Upper lobe of left lung (tissue), 6 donors: Measurements from ENCODE around the gene DENND1A. TPM values are rescaled to one million over a fixed set of nuclear protein-coding genes. Genes with fewer than 3 reads are reported as not detected.
"Not testable (repeated sequence)": the region's sequence is repeated elsewhere in the genome, so short reads cannot be mapped to it uniquely, and the experiment has no call there.

Source experiments
- ATAC-seq, 2 donors: fragments of 200-7000 bp; cut with Tn5 transposase; one replicate each; pipeline ENCODE4 v1.9.1; 2022; ENCODE audit warnings: mild to moderate bottlenecking in 2 of 2, moderate library complexity in 2 of 2; ENCODE audit not compliant: low FRiP score in 2 of 2
- DNase-seq, 2 donors: peaks; one replicate each; pipeline ENCODE4 v3.0.0-alpha.2; 2019 to 2020
- H3K27ac ChIP-seq, 4 donors: fragments of 200-600 bp; sonication (generic); one replicate each; pipeline ENCODE4 v1.5.1; 2016 to 2019
- H3K27me3 ChIP-seq, 4 donors: fragments of 200-600 bp; sonication (generic); one replicate each; pipeline ENCODE4 v1.5.1; 2017 to 2019
- H3K36me3 ChIP-seq, 4 donors: fragments of 200-600 bp; sonication (generic); one replicate each; pipeline ENCODE4 v1.5.1; 2016 to 2019
- H3K4me1 ChIP-seq, 4 donors: fragments of 200-600 bp; sonication (generic); one replicate each; pipeline ENCODE4 v1.5.1; 2018 to 2019
- H3K4me3 ChIP-seq, 4 donors: fragments of 200-600 bp; sonication (generic); one replicate each; pipeline ENCODE4 v1.5.1; 2017 to 2019; ENCODE audit warnings: mild to moderate bottlenecking in 2 of 4, moderate library complexity in 1 of 4
- H3K9me3 ChIP-seq, 4 donors: fragments of 200-600 bp; sonication (generic); one replicate each; pipeline ENCODE4 v1.5.1; 2018 to 2019
- CTCF ChIP-seq, 6 experiments: fragments of 450-650 bp in 4 of 6; fragments of 200-600 bp in 2 of 6; sonication (generic) in 2 of 6; IDR thresholded peaks; one replicate each; pipeline ENCODE4 v1.5.1; 2016 to 2019; ENCODE audit warnings: antibody characterized with exemption in 6 of 6
- EP300 ChIP-seq, 4 donors: sonication (generic); formaldehyde crosslinking; IDR thresholded peaks; one replicate each; pipeline ENCODE4 v1.5.1; 2017; ENCODE audit warnings: antibody characterized with exemption in 4 of 4, control low read depth in 2 of 4
- POLR2A ChIP-seq, 4 donors: fragments of 450-650 bp; IDR thresholded peaks; one replicate each; pipeline ENCODE4 v1.5.1; 2016 to 2017; ENCODE audit warnings: antibody characterized with exemption in 4 of 4, mild to moderate bottlenecking in 2 of 4
- POLR2AphosphoS5 ChIP-seq, 2 donors: sonication (generic); formaldehyde crosslinking; IDR thresholded peaks; one replicate each; pipeline ENCODE4 v1.5.1; 2017; ENCODE audit warnings: antibody characterized with exemption in 2 of 2
- WGBS, 2 donors: methylation state at CpG; one replicate each; pipeline ENCODE4 v1.1.5; 2017 to 2018; 5-methylcytosine and 5-hydroxymethylcytosine counted together
- total RNA-seq, 6 donors: library from RNA; depleted of rRNA in 4 of 6; stranded (reverse); fragments of >200 nt in 4 of 6; gene quantifications; one replicate each; pipeline versions ENCODE4 v1.1.0 to v1.2.1, GENCODE V29; 2016 to 2021
- donor health status: DM: no; HTN: no; CAD: no; lungs with moderate emphysema.
- donor health status: DM: no; HTN: yes; CAD: no; lungs with severe emphysema.

DENND1A gene
- total RNA-seq, 6 donors from 2014 or later: 9.8 to 46.1 (median 16.0) TPM

- peak overlapping the region in 2 of 4 donors; percentile 11 to 17 for H3K27ac ChIP-seq
- no peaks in the 10 kb centered on the region for H3K27me3 ChIP-seq
- WGBS, 2 donors: 62 to 64% methylated on average over 12 of the region's 12 CpGs
- ATAC-seq (peak; percentile 28 to 77), DNase-seq (peak in 1 of 2 donors; percentile 77)
- TF ChIP-seq EP300 (IDR thresholded peaks at IDR 0.05) (peak in 1 of 4 donors; percentile 22), POLR2AphosphoS5 (IDR thresholded peaks at IDR 0.05) (no peak), POLR2A (IDR thresholded peaks at IDR 0.05) (no peak)
- H3K4me1 ChIP-seq: peaks cover 7 to 21% (median 15%) of the 10 kb centered on the region in 4 donors
- H3K36me3 ChIP-seq: peaks cover 0 to 4% (median 0%) of the 10 kb centered on the region in 4 donors
- H3K4me3 ChIP-seq: no peak overlapping the region
- peaks cover 0 to 3% (median 0%) of the 10 kb centered on the region in 4 donors for H3K9me3 ChIP-seq
These were observed 287.3 kb downstream of the DENND1A start for GRCh38 chr9:123642291-123643278.

- Histone ChIP-seq H3K36me3 (peaks cover 0 to 4% (median 0%) of the 10 kb centered on the region in 4 donors), H3K9me3 (no peaks in the 10 kb centered on the region), H3K27me3 (no peaks in the 10 kb centered on the region), H3K4me3 (no peak overlapping the region), H3K27ac (no peak overlapping the region), H3K4me1 (peaks cover 7 to 31% (median 24%) of the 10 kb centered on the region in 4 donors)
- TF ChIP-seq POLR2A (IDR thresholded peaks at IDR 0.05) (no peak), CTCF (IDR thresholded peaks at IDR 0.05) (no peak), EP300 (IDR thresholded peaks at IDR 0.05) (no peak), POLR2AphosphoS5 (IDR thresholded peaks at IDR 0.05) (no peak)
- ATAC-seq: no peak
- no peak for DNase-seq
- WGBS, 2 donors: 84 to 95% methylated on average over 4 of the region's 4 CpGs
These were observed 289.1 kb downstream of the DENND1A start for GRCh38 chr9:123640792-123641222.

- no peak overlapping the region for H3K27ac ChIP-seq
- no peak overlapping the region for H3K4me3 ChIP-seq
- H3K36me3 ChIP-seq: peaks cover 0 to 4% (median 0%) of the 10 kb centered on the region in 4 donors
- TF ChIP-seq CTCF (IDR thresholded peaks at IDR 0.05): no peak
- TF ChIP-seq POLR2A (IDR thresholded peaks at IDR 0.05): no peak
- TF ChIP-seq EP300 (IDR thresholded peaks at IDR 0.05): no peak
- no peak for TF ChIP-seq POLR2AphosphoS5 (IDR thresholded peaks at IDR 0.05)
- DNase-seq: no peak
- H3K4me1 ChIP-seq: peaks cover 7 to 31% (median 24%) of the 10 kb centered on the region in 4 donors
- H3K9me3 ChIP-seq: no peaks in the 10 kb centered on the region
- WGBS, 2 donors: 87 to 92% methylated on average over 1 of the region's 1 CpG
- no peaks in the 10 kb centered on the region for H3K27me3 ChIP-seq
- ATAC-seq: no peak
These were observed 290.2 kb downstream of the DENND1A start for GRCh38 chr9:123639743-123640142.

GRCh38 chr9:123637945-123638634 is 291.8 kb downstream of the DENND1A start:
- no peak for TF ChIP-seq POLR2A (IDR thresholded peaks at IDR 0.05)
- no peak for TF ChIP-seq EP300 (IDR thresholded peaks at IDR 0.05)
- no peak for TF ChIP-seq CTCF (IDR thresholded peaks at IDR 0.05)
- no peak for TF ChIP-seq POLR2AphosphoS5 (IDR thresholded peaks at IDR 0.05)
- Histone ChIP-seq H3K9me3 (no peaks in the 10 kb centered on the region), H3K36me3 (no peaks in the 10 kb centered on the region), H3K4me1 (peaks cover 7 to 31% (median 21%) of the 10 kb centered on the region in 4 donors), H3K27me3 (no peaks in the 10 kb centered on the region), H3K27ac (no peak overlapping the region), H3K4me3 (peak overlapping the region in 3 of 4 donors; percentile 8 to 37 (median 16))
- DNase-seq (no peak), ATAC-seq (no peak)
- WGBS, 2 donors: 27 to 40% methylated on average over 10 of the region's 10 CpGs

GRCh38 chr9:123637606-123637944 is 292.4 kb downstream of the DENND1A start:
- H3K27ac ChIP-seq: no peak overlapping the region
- H3K36me3 ChIP-seq: no peaks in the 10 kb centered on the region
- peaks cover 7 to 26% (median 18%) of the 10 kb centered on the region in 4 donors for H3K4me1 ChIP-seq
- peak overlapping the region in 3 of 4 donors; percentile 8 to 37 (median 16) for H3K4me3 ChIP-seq
- ATAC-seq (no peak), DNase-seq (no peak)
- H3K9me3 ChIP-seq: no peaks in the 10 kb centered on the region
- H3K27me3 ChIP-seq: no peaks in the 10 kb centered on the region
- WGBS, 2 donors: 5% methylated on average over 3 of the region's 3 CpGs
- TF ChIP-seq POLR2A (IDR thresholded peaks at IDR 0.05) (no peak), POLR2AphosphoS5 (IDR thresholded peaks at IDR 0.05) (no peak), EP300 (IDR thresholded peaks at IDR 0.05) (no peak), CTCF (IDR thresholded peaks at IDR 0.05) (no peak)

GRCh38 chr9:123636805-123637204 is 293.1 kb downstream of the DENND1A start:
- H3K27me3 ChIP-seq, H3K36me3 ChIP-seq, H3K9me3 ChIP-seq, H3K27ac ChIP-seq, H3K4me3 ChIP-seq, ATAC-seq: not testable (repeated sequence)
- WGBS, 2 donors: 95% methylated on average over 10 of the region's 10 CpGs
- DNase-seq: peak in 1 of 2 donors; percentile 22
- peaks cover 7 to 23% (median 15%) of the 10 kb centered on the region in 4 donors for H3K4me1 ChIP-seq
